Endodermal cell (in vitro differentiated cells): ENCODE data around the gene CHTOP. TPM values are rescaled to one million over a fixed set of nuclear protein-coding genes. Genes with fewer than 3 reads are reported as not detected.
A peak's percentile ranks its signal among the peaks of the same experiment; 100 is the strongest.

Experiments used
- DNase-seq: peaks from one replicate; pipeline ENCODE4 v3.0.0-alpha.2; 2017
- H3K27ac ChIP-seq: 2 replicates; pipeline ENCODE4 v1.5.1; 2013; ENCODE audit warnings: mild to moderate bottlenecking, low read depth, low read length, moderate library complexity
- H3K27me3 ChIP-seq: 2 replicates; pipeline ENCODE4 v1.6.1; 2013; ENCODE audit warnings: mild to moderate bottlenecking, low read length, moderate library complexity; ENCODE audit not compliant: insufficient read depth, control insufficient read depth, poor library complexity, severe bottlenecking
- H3K36me3 ChIP-seq: 2 replicates; pipeline ENCODE4 v1.7.0; 2013; ENCODE audit warnings: mild to moderate bottlenecking, low read length, moderate library complexity; ENCODE audit not compliant: control insufficient read depth, insufficient read depth
- H3K4me1 ChIP-seq: one replicate; pipeline ENCODE4 v1.7.0; 2013; ENCODE audit warnings: low read length; ENCODE audit not compliant: control insufficient read depth, insufficient read depth
- H3K4me3 ChIP-seq: 2 replicates; pipeline ENCODE4 v1.5.1; 2013; ENCODE audit warnings: mild to moderate bottlenecking, low read length, moderate library complexity
- H3K9ac ChIP-seq: 2 replicates; pipeline ENCODE4 v1.6.1; 2013; ENCODE audit warnings: mild to moderate bottlenecking, low read length, moderate library complexity; ENCODE audit not compliant: poor library complexity, severe bottlenecking; ENCODE audit errors: extremely low read depth
- H3K9me3 ChIP-seq: 2 replicates; pipeline ENCODE4 v1.6.1; 2013; ENCODE audit warnings: mild to moderate bottlenecking, low read length, moderate library complexity; ENCODE audit not compliant: control insufficient read depth
- H3K27ac Mint-ChIP-seq: 2 replicates; pipeline ENCODE4 v1.8.0; 2020; ENCODE audit warnings: mixed read lengths
- H3K27me3 Mint-ChIP-seq: 2 replicates; pipeline ENCODE4 v1.8.0; 2021; ENCODE audit warnings: mild to moderate bottlenecking, mixed read lengths; ENCODE audit not compliant: insufficient read depth
- H3K36me3 Mint-ChIP-seq: 2 replicates; pipeline ENCODE4 v1.8.0; 2020; ENCODE audit warnings: low read depth, mixed read lengths
- H3K4me1 Mint-ChIP-seq: 2 replicates; pipeline ENCODE4 v1.8.0; 2020; ENCODE audit warnings: mixed read lengths
- H3K4me3 Mint-ChIP-seq: 2 replicates; pipeline ENCODE4 v1.8.0; 2020; ENCODE audit warnings: mild to moderate bottlenecking, moderate library complexity, mixed read lengths
- H3K9me3 Mint-ChIP-seq: 2 replicates; pipeline ENCODE4 v1.8.0; 2020; ENCODE audit warnings: mild to moderate bottlenecking, mixed read lengths
- whole genome bisulfite sequencing, 2 experiments: methylation state at CpG; one replicate each; pipeline versions ENCODE4 v1.1.5 to v1.1.7; 2013; ENCODE audit warnings: missing lambda C conversion rate in 2 of 2, mixed read lengths in 1 of 2; ENCODE audit not compliant: insufficient coverage in 1 of 2, insufficient read length in 1 of 2; 5-methylcytosine and 5-hydroxymethylcytosine counted together
- total RNA-seq, 2 donors: library from RNA; stranded (reverse); fragmentation: NEBNext Ultra II Directional in 1 of 2; extraction: Animal tissue kit (Norgen Biotek cat#: 25700) in 1 of 2; gene quantifications; 2 replicates in 1 of 2; 3 replicates in 1 of 2; pipeline ENCODE4 v1.2.1, GENCODE V29; 2021
- TF ChIP-seq, protein P1 (sequence below): fragments of 200-600 bp; sonication (generic); conservative IDR thresholded peaks from 2 replicates; pipeline ENCODE4 v1.5.0; 2021; ENCODE audit warnings: antibody characterized with exemption, mild to moderate bottlenecking

The CHTOP gene
- total RNA-seq, 2 donors from 2014 or later: 98.4 to 117 TPM

DNA sequence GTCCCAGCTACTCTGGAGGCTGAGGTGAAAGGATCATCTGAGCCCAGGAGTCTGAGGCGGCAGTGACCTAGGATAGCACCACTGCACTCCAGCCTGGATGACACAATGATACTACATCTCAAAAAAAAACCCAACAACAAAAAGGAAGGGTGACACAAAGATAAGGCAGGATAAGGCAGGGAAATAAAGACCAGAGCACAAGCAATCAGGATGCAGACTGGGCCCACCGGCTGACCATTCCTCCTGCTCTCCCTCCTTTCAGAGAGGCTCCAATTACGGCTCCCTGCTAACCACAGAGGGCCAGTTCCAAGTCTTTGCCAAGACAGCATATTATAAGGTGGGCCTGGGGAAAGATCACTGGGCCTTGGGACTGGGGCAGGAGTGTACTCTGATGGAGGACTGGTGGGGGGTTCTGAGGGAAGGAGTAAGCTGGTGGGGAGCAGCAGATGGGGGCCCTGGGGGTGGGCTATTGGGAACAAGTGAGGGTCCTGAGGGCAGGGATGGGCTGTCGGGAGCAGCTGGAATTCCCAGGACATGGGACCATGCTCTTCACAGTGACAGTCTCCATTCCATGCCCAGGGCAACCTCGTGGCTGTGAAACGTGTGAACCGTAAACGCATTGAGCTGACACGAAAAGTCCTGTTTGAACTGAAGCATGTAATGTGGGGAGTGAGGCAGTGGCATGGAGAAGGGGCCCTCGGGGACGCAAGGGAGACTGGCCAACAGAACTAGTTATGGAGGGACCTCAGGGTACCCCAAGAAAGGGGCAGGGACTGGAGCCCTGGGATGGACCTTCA is 51.9 kb downstream of the CHTOP start:
- H3K9me3 Mint-ChIP-seq: no peaks in the 10 kb centered on the region
- Histone ChIP-seq H3K4me3 (no peak overlapping the region), H3K9ac (no peak overlapping the region), H3K27ac (no peak overlapping the region), H3K27me3 (peaks cover 3% of the 10 kb centered on the region), H3K4me1 (no peaks in the 10 kb centered on the region), H3K9me3 (no peaks in the 10 kb centered on the region), H3K36me3 (no peaks in the 10 kb centered on the region)
- WGBS, 2 experiments: 87 to 90% methylated on average over 6 to 11 of the region's 11 CpGs
- H3K4me3 Mint-ChIP-seq: no peak overlapping the region
- TF ChIP-seq, protein P1, sequence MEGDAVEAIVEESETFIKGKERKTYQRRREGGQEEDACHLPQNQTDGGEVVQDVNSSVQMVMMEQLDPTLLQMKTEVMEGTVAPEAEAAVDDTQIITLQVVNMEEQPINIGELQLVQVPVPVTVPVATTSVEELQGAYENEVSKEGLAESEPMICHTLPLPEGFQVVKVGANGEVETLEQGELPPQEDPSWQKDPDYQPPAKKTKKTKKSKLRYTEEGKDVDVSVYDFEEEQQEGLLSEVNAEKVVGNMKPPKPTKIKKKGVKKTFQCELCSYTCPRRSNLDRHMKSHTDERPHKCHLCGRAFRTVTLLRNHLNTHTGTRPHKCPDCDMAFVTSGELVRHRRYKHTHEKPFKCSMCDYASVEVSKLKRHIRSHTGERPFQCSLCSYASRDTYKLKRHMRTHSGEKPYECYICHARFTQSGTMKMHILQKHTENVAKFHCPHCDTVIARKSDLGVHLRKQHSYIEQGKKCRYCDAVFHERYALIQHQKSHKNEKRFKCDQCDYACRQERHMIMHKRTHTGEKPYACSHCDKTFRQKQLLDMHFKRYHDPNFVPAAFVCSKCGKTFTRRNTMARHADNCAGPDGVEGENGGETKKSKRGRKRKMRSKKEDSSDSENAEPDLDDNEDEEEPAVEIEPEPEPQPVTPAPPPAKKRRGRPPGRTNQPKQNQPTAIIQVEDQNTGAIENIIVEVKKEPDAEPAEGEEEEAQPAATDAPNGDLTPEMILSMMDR: no peak
- H3K27ac Mint-ChIP-seq: no peak overlapping the region
- DNase-seq: no peak
- peaks cover 10% of the 10 kb centered on the region for H3K27me3 Mint-ChIP-seq
- peaks cover 2% of the 10 kb centered on the region for H3K4me1 Mint-ChIP-seq
- no peaks in the 10 kb centered on the region for H3K36me3 Mint-ChIP-seq

DNA sequence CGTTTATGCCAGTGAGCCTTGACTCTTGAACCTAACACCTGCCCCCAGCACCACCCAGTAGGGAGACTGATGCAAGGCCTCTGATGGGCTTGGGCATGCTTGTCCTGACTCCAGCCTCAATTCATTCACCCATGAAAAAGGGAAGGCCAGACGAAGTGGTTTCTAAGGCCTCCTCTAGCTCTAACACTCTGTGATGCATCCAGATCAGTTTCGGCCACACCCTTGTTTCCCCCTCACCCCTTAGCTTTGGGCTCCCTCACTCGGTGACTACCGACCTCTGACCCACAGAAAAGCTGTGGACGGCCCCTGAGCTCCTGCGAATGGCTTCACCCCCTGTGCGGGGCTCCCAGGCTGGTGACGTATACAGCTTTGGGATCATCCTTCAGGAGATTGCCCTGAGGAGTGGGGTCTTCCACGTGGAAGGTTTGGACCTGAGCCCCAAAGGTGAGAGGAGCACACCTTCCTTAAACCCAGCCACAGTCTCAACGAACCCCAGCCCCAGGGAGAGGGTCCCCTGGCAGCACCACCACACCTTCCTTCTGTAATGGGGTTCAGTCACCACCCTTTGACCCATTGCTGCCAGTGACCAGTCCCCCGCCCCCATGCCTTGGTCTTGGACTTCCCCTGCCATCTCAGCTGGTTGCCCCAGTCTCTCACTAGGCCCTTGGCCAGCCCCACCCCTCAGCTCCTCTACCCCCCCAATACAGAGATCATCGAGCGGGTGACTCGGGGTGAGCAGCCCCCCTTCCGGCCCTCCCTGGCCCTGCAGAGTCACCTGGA is 53.7 kb downstream of the CHTOP start:
- DNase-seq: no peak
- Histone ChIP-seq H3K4me3 (no peak overlapping the region), H3K36me3 (no peaks in the 10 kb centered on the region), H3K27me3 (no peaks in the 10 kb centered on the region), H3K9ac (no peak overlapping the region), H3K27ac (no peak overlapping the region), H3K9me3 (no peaks in the 10 kb centered on the region), H3K4me1 (no peaks in the 10 kb centered on the region)
- H3K27ac Mint-ChIP-seq: peak overlapping the region; percentile 5
- no peaks in the 10 kb centered on the region for H3K27me3 Mint-ChIP-seq
- 84 to 91% methylated on average over 6 to 16 of the region's 16 CpGs for WGBS, 2 experiments
- no peak overlapping the region for H3K4me3 Mint-ChIP-seq
- H3K9me3 Mint-ChIP-seq: no peaks in the 10 kb centered on the region
- TF ChIP-seq, protein P1: no peak
- H3K4me1 Mint-ChIP-seq: peaks cover 2% of the 10 kb centered on the region
- H3K36me3 Mint-ChIP-seq: no peaks in the 10 kb centered on the region

DNA sequence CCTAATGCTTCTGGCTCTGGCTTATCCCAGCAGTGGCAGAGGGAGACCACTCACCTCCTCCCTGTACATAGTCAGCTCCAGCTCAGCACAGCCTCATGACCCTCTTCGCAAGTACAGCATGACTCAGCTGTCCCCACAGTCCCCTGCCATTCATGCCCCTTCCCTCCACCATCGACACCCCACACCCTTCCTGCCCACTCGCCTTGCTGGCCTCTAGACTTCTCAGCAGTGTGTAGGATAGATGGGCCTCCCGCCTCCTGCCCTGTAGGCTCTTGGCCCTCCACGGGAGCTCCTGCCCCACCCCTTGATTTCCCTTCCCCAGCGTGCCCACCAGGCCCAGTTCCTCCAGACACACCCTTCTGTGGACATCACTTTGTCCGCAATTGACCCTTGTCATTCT is 54.4 kb downstream of the CHTOP start:
- no peak overlapping the region for H3K4me3 Mint-ChIP-seq
- DNase-seq: no peak
- no peaks in the 10 kb centered on the region for H3K4me1 ChIP-seq
- no peaks in the 10 kb centered on the region for H3K27me3 Mint-ChIP-seq
- no peaks in the 10 kb centered on the region for H3K36me3 Mint-ChIP-seq
- peak overlapping the region; percentile 5 for H3K27ac Mint-ChIP-seq
- no peak overlapping the region for H3K4me3 ChIP-seq
- WGBS, 2 experiments: 91 to 93% methylated on average over 4 to 7 of the region's 7 CpGs
- H3K27ac ChIP-seq: no peak overlapping the region
- TF ChIP-seq, protein P1: no peak
- H3K9me3 ChIP-seq: no peaks in the 10 kb centered on the region
- H3K9me3 Mint-ChIP-seq: no peaks in the 10 kb centered on the region
- H3K27me3 ChIP-seq: no peaks in the 10 kb centered on the region
- no peak overlapping the region for H3K9ac ChIP-seq
- H3K4me1 Mint-ChIP-seq: peaks cover 2% of the 10 kb centered on the region
- H3K36me3 ChIP-seq: no peaks in the 10 kb centered on the region
